Stomach (tissue), 4 donors: ENCODE measurements around the gene ZNF821.

Source experiments
- EP300 ChIP-seq: sonication (generic); formaldehyde crosslinking; IDR thresholded peaks from one replicate; pipeline ENCODE4 v1.6.1; 2017; ENCODE audit warnings: antibody characterized with exemption
- POLR2A ChIP-seq, 4 donors: fragments of 450-650 bp; IDR thresholded peaks; one replicate each; pipeline ENCODE4 v1.6.1; 2016; ENCODE audit warnings: antibody characterized with exemption in 4 of 4, control low read depth in 2 of 4, mild to moderate bottlenecking in 1 of 4, moderate library complexity in 1 of 4
- POLR2AphosphoS5 ChIP-seq, 3 donors: sonication (generic); formaldehyde crosslinking; IDR thresholded peaks; one replicate each; pipeline ENCODE4 v1.6.1; 2016; ENCODE audit warnings: antibody characterized with exemption in 3 of 3
- TF ChIP-seq, protein P1 (sequence below), 7 experiments: fragments of 450-650 bp in 4 of 7; fragments of 200-600 bp in 3 of 7; sonication (generic) in 3 of 7; IDR thresholded peaks; one replicate each; pipeline ENCODE4 v1.5.1; 2016 to 2019; ENCODE audit warnings: antibody characterized with exemption in 7 of 7, control low read depth in 2 of 7, mild to moderate bottlenecking in 1 of 7

DNA sequence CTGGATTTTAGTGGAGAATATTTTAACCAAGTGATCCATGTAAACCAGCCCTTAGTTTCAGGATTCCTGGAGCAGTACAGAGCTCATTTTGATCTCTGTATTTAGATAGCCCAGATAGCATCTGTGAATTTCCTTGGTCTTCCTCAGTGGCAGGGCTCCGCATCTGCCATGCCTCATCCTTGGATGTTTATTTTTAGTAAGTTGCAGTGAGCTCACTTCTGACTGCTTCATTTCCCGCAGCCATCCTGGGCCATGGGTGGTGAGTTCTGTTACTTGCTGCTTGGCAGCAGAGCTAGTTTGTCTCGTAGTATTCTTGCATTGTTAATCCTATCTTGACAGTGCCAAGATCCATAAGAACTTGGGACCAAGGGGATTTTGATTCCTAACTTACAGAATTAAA, 45.1 kb upstream of the ZNF821 start:
- TF ChIP-seq, protein P1, sequence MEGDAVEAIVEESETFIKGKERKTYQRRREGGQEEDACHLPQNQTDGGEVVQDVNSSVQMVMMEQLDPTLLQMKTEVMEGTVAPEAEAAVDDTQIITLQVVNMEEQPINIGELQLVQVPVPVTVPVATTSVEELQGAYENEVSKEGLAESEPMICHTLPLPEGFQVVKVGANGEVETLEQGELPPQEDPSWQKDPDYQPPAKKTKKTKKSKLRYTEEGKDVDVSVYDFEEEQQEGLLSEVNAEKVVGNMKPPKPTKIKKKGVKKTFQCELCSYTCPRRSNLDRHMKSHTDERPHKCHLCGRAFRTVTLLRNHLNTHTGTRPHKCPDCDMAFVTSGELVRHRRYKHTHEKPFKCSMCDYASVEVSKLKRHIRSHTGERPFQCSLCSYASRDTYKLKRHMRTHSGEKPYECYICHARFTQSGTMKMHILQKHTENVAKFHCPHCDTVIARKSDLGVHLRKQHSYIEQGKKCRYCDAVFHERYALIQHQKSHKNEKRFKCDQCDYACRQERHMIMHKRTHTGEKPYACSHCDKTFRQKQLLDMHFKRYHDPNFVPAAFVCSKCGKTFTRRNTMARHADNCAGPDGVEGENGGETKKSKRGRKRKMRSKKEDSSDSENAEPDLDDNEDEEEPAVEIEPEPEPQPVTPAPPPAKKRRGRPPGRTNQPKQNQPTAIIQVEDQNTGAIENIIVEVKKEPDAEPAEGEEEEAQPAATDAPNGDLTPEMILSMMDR (IDR thresholded peaks at IDR 0.05) = no peak
- TF ChIP-seq POLR2AphosphoS5 (IDR thresholded peaks at IDR 0.05) (peak in 2 of 3 donors; percentile 41 to 65), POLR2A (IDR thresholded peaks at IDR 0.05) (no peak), EP300 (no peak)
